CD4-positive, alpha-beta T cell (primary cell): ENCODE results near the gene ARMC9. TPM values are rescaled to one million over a fixed set of nuclear protein-coding genes. Genes with fewer than 3 reads are reported as not detected.

ENCODE experiments used
- ATAC-seq: fragments of 200-7000 bp; cut with Tn5 transposase; one replicate; pipeline ENCODE4 v1.10.0; 2022; ENCODE audit warnings: mild to moderate bottlenecking; ENCODE audit not compliant: poor library complexity
- CTCF ChIA-PET: fragments of 350-600 bp; sonication (Branson Sonifier 250); formaldehyde crosslinking; loops from one replicate; lab custom pipeline; 2021; ENCODE audit warnings: antibody characterized with exemption, inconsistent platforms; lab: Charles Lee
- POLR2A ChIA-PET: fragments of 350-600 bp; sonication (Branson Sonifier 250); formaldehyde crosslinking; loops from one replicate; lab custom pipeline; 2021; ENCODE audit warnings: antibody characterized with exemption, inconsistent platforms; lab: Charles Lee
- DNase-seq, 14 experiments: peaks; one replicate each; pipeline ENCODE4 v3.0.0-alpha.2; 2013 to 2020; ENCODE audit warnings: mixed read lengths in 2 of 14
- H3K27ac ChIP-seq, 2 donors: one replicate each; pipeline versions ENCODE4 v1.5.1 to v1.7.0; 2013; ENCODE audit warnings: low read length in 2 of 2, low read depth in 1 of 2, mild to moderate bottlenecking in 1 of 2
- H3K27me3 ChIP-seq, 2 experiments: 1 replicate in 1 of 2; 2 replicates in 1 of 2; pipeline versions ENCODE4 v1.6.1 to v1.7.0; 2013; ENCODE audit warnings: low read length in 2 of 2, control low read depth in 1 of 2, mild to moderate bottlenecking in 1 of 2, moderate library complexity in 1 of 2; ENCODE audit not compliant: insufficient read depth in 2 of 2, control insufficient read depth in 1 of 2
- H3K36me3 ChIP-seq: one replicate; pipeline ENCODE4 v1.6.1; 2013; ENCODE audit warnings: low read length, control low read depth; ENCODE audit not compliant: insufficient read depth
- H3K4me1 ChIP-seq: one replicate; pipeline ENCODE4 v1.6.1; 2013; ENCODE audit warnings: low read length, control low read depth; ENCODE audit not compliant: insufficient read depth
- H3K4me3 ChIP-seq: one replicate; pipeline ENCODE4 v1.5.1; 2013; ENCODE audit warnings: mild to moderate bottlenecking, low read length, moderate library complexity
- H3K9me3 ChIP-seq, 2 experiments: 1 replicate in 1 of 2; 2 replicates in 1 of 2; pipeline versions ENCODE4 v1.6.1 to v1.7.0; 2013; ENCODE audit warnings: low read length in 2 of 2, mild to moderate bottlenecking in 2 of 2, control low read depth in 1 of 2, moderate library complexity in 1 of 2; ENCODE audit not compliant: control insufficient read depth in 1 of 2, insufficient read depth in 1 of 2
- H3K27ac Mint-ChIP-seq: one replicate; pipeline ENCODE4 v1.8.0; 2020; ENCODE audit warnings: mixed read lengths
- H3K27me3 Mint-ChIP-seq: one replicate; pipeline ENCODE4 v1.8.0; 2021; ENCODE audit warnings: mixed read lengths
- H3K36me3 Mint-ChIP-seq: one replicate; pipeline ENCODE4 v1.8.0; 2021; ENCODE audit warnings: low read depth, mixed read lengths
- H3K4me1 Mint-ChIP-seq: one replicate; pipeline ENCODE4 v1.8.0; 2021; ENCODE audit warnings: low read depth, mixed read lengths
- H3K4me3 Mint-ChIP-seq: one replicate; pipeline ENCODE4 v1.8.0; 2020; ENCODE audit warnings: mild to moderate bottlenecking, mixed read lengths
- H3K9me3 Mint-ChIP-seq: one replicate; pipeline ENCODE4 v1.8.0; 2020; ENCODE audit warnings: mixed read lengths
- intact Hi-C, 2 experiments: fragments of 100-400 bp; cut with DNase I in 1 of 2; cut with micrococcal nuclease in 1 of 2; formaldehyde crosslinking; loops; one replicate each; pipeline versions ENCODE4 v1.15.1 to v1.9.0; 2023 to 2025; cut with DNase I, micrococcal nuclease
- total RNA-seq, 174 experiments: library from RNA in 2 of 174; stranded (reverse) in 2 of 174; gene quantifications; one replicate each; pipeline ENCODE4 v1.2.3 and lab custom pipeline; 2021 to 2026
- TF ChIP-seq, protein P1 (sequence below): fragments of 200-600 bp; IDR thresholded peaks from one replicate; pipeline ENCODE4 v1.8.0; 2022; ENCODE audit warnings: antibody characterized with exemption, mild to moderate bottlenecking

Gene ARMC9
- total RNA-seq, 2 experiments from 2014 or later: 0.16 to 0.42 TPM

DNA sequence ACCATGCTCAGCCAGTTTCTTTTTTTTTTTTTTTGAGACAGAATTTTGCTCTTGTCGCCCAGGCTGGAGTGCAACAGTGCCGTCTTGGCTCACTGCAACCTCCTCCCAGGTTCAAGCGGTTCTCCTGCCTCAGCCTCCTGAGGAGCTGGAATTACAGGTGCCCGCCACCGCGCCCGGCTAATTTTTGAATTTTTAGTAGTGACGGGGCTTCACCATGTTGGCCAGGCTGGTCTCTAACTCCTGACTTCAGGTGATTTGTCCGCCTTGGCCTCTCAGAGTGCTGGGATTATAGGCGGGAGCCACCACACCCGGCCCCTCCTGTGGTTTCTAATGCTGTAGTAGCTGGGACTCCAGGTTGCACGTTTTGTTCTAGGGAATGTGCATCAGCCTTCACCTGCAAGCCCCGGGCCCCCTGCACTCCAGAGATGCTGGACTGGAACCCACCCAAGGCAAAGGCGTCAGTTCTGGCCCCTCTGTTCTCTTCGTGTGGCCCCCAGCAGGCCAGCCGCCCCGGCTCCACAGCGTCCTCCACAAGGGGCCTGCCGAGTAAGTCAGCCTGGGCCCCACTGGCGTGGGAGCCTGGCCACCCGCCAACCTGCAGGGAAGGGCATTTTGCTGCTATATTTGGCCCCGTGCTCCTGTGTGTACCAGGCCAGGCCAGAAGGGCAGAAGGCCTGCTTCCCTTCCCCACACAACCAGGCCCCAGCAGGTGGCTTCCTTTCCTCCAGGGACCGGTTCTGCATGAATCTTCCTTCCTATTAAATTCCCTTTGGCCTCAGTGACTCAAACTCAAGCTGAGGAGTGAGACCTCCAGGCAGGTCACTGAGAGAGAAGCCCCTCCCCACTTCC lies 171.4 kb downstream of the ARMC9 start:
- H3K4me3 ChIP-seq: no peak overlapping the region
- Mint-ChIP-seq H3K4me3 (no peak overlapping the region), H3K9me3 (no peaks in the 10 kb centered on the region), H3K4me1 (no peaks in the 10 kb centered on the region), H3K27ac (no peak overlapping the region), H3K27me3 (no peaks in the 10 kb centered on the region), H3K36me3 (no peaks in the 10 kb centered on the region)
- no peaks in the 10 kb centered on the region for H3K36me3 ChIP-seq
- ChIA-PET CTCF (no interaction called here), POLR2A (no interaction called here)
- ATAC-seq (no peak), DNase-seq (no peak)
- intact Hi-C loops: no loop called here
- TF ChIP-seq, protein P1, sequence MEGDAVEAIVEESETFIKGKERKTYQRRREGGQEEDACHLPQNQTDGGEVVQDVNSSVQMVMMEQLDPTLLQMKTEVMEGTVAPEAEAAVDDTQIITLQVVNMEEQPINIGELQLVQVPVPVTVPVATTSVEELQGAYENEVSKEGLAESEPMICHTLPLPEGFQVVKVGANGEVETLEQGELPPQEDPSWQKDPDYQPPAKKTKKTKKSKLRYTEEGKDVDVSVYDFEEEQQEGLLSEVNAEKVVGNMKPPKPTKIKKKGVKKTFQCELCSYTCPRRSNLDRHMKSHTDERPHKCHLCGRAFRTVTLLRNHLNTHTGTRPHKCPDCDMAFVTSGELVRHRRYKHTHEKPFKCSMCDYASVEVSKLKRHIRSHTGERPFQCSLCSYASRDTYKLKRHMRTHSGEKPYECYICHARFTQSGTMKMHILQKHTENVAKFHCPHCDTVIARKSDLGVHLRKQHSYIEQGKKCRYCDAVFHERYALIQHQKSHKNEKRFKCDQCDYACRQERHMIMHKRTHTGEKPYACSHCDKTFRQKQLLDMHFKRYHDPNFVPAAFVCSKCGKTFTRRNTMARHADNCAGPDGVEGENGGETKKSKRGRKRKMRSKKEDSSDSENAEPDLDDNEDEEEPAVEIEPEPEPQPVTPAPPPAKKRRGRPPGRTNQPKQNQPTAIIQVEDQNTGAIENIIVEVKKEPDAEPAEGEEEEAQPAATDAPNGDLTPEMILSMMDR: no peak
- H3K9me3 ChIP-seq: no peaks in the 10 kb centered on the region
- no peaks in the 10 kb centered on the region for H3K27me3 ChIP-seq
- H3K4me1 ChIP-seq: no peaks in the 10 kb centered on the region
- no peak overlapping the region for H3K27ac ChIP-seq

DNA sequence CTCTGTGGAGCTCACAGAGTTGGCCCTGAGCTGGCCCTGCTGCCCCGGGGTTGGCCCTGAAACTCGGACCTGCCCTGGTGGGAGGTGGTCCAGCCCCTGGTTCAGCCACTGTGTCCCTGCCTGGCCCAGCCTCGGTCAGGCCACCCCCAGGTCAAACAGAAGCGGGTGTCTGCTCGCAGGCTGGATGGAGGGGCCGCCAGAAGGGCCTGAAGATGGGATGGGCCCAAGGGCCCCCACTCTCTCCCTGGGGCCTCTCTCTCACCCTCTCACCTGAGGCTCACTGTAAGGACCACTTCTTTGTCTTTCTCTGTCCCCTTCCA lies 172.0 kb downstream of the ARMC9 start:
- Histone ChIP-seq H3K4me1 (no peaks in the 10 kb centered on the region), H3K27me3 (no peaks in the 10 kb centered on the region), H3K9me3 (no peaks in the 10 kb centered on the region), H3K27ac (no peak overlapping the region), H3K36me3 (no peaks in the 10 kb centered on the region), H3K4me3 (no peak overlapping the region)
- H3K27ac Mint-ChIP-seq: no peak overlapping the region
- intact Hi-C loops: no loop called here
- H3K9me3 Mint-ChIP-seq: no peaks in the 10 kb centered on the region
- H3K4me3 Mint-ChIP-seq: no peak overlapping the region
- POLR2A ChIA-PET: no interaction called here
- ATAC-seq (no peak), DNase-seq (no peak)
- CTCF ChIA-PET: no interaction called here
- no peaks in the 10 kb centered on the region for H3K4me1 Mint-ChIP-seq
- TF ChIP-seq, protein P1: no peak
- no peaks in the 10 kb centered on the region for H3K27me3 Mint-ChIP-seq
- H3K36me3 Mint-ChIP-seq: no peaks in the 10 kb centered on the region

GRCh38 chr2:231370749-231371429 lies 172.5 kb downstream of the ARMC9 start:
- no peaks in the 10 kb centered on the region for H3K9me3 ChIP-seq
- TF ChIP-seq, protein P1: no peak
- H3K27me3 ChIP-seq: no peaks in the 10 kb centered on the region
- ChIA-PET CTCF (no interaction called here), POLR2A (no interaction called here)
- H3K27ac ChIP-seq: no peak overlapping the region
- H3K36me3 ChIP-seq: no peaks in the 10 kb centered on the region
- ATAC-seq (no peak), DNase-seq (no peak)
- no peak overlapping the region for H3K4me3 ChIP-seq
- H3K4me1 ChIP-seq: no peaks in the 10 kb centered on the region
- H3K27ac Mint-ChIP-seq: no peak overlapping the region
- intact Hi-C loops: no loop called here
- H3K36me3 Mint-ChIP-seq: no peaks in the 10 kb centered on the region
- no peaks in the 10 kb centered on the region for H3K27me3 Mint-ChIP-seq
- no peak overlapping the region for H3K4me3 Mint-ChIP-seq
- no peaks in the 10 kb centered on the region for H3K9me3 Mint-ChIP-seq
- H3K4me1 Mint-ChIP-seq: no peaks in the 10 kb centered on the region
